T-cell (primary cell): ENCODE data around the gene SPATA31D1. TPM values are rescaled to one million over a fixed set of nuclear protein-coding genes. Genes with fewer than 3 reads are reported as not detected.
"Not testable (repeated sequence)": the region's sequence is repeated elsewhere in the genome, so short reads cannot be mapped to it uniquely, and the experiment has no call there.

Experiments
- ATAC-seq, 4 experiments: fragments of 200-7000 bp in 3 of 4; fragments of 150-1000 bp in 1 of 4; cut with Tn5 transposase; replicated peaks in 1 of 4; 1 replicate in 3 of 4; 2 replicates in 1 of 4; pipeline ENCODE4 v1.10.0; 2021; ENCODE audit warnings: moderate library complexity in 3 of 4, mild to moderate bottlenecking in 2 of 4, moderate number of reproducible peaks in 1 of 4
- CTCF ChIA-PET, 2 donors: fragments of 300-600 bp; sonication (Branson Sonifier 250); formaldehyde crosslinking; loops; one replicate each; lab custom pipeline; 2022; ENCODE audit warnings: antibody characterized with exemption in 2 of 2; lab: Charles Lee
- POLR2A ChIA-PET, 2 donors: fragments of 300-600 bp; sonication (Branson Sonifier 250); formaldehyde crosslinking; loops; one replicate each; lab custom pipeline; 2022; ENCODE audit warnings: antibody characterized with exemption in 2 of 2; lab: Charles Lee
- DNase-seq, 35 experiments: peaks; one replicate each; pipeline versions ENCODE4 v3.0.0 to v3.0.0-alpha.2; 2013 to 2023
- H3K27ac ChIP-seq: one replicate; pipeline ENCODE4 v1.5.1; 2013; ENCODE audit warnings: low read length
- H3K27me3 ChIP-seq, 2 experiments: replicated peaks in 1 of 2; 1 replicate in 1 of 2; 2 replicates in 1 of 2; pipeline versions ENCODE4 v1.6.1 to v1.7.0; 2013; ENCODE audit warnings: low read length in 1 of 2, mixed read lengths in 1 of 2; ENCODE audit not compliant: control insufficient read depth in 2 of 2, insufficient read depth in 2 of 2; ENCODE audit errors: extremely low read depth in 1 of 2
- H3K36me3 ChIP-seq, 2 donors: 1 replicate in 1 of 2; 2 replicates in 1 of 2; pipeline versions ENCODE4 v1.6.1 to v1.7.0; 2013; ENCODE audit warnings: low read length in 1 of 2; ENCODE audit not compliant: control insufficient read depth in 2 of 2, insufficient read depth in 1 of 2; ENCODE audit errors: extremely low read depth in 1 of 2
- H3K4me1 ChIP-seq, 2 experiments: 1 replicate in 1 of 2; 2 replicates in 1 of 2; pipeline versions ENCODE4 v1.6.1 to v1.7.0; 2013; ENCODE audit warnings: low read length in 2 of 2, mixed read lengths in 1 of 2; ENCODE audit not compliant: insufficient read depth in 2 of 2, control insufficient read depth in 1 of 2; ENCODE audit errors: extremely low read depth in 1 of 2
- H3K4me3 ChIP-seq, 2 donors: 1 replicate in 1 of 2; 2 replicates in 1 of 2; pipeline versions ENCODE4 v1.5.1 to v1.7.0; 2013; ENCODE audit warnings: mild to moderate bottlenecking in 2 of 2, low read length in 1 of 2, moderate library complexity in 1 of 2; ENCODE audit not compliant: control insufficient read depth in 1 of 2; ENCODE audit errors: extremely low read depth in 1 of 2
- H3K9me3 ChIP-seq: 2 replicates; pipeline ENCODE4 v1.7.0; 2013
- H3K27ac Mint-ChIP-seq, 2 donors: one replicate each; pipeline ENCODE4 v1.8.0; 2020 to 2021; ENCODE audit warnings: mild to moderate bottlenecking in 2 of 2, mixed read lengths in 2 of 2
- H3K27me3 Mint-ChIP-seq, 2 donors: one replicate each; pipeline ENCODE4 v1.8.0; 2021 to 2022; ENCODE audit warnings: mixed read lengths in 2 of 2
- H3K36me3 Mint-ChIP-seq: one replicate; pipeline ENCODE4 v1.8.0; 2021; ENCODE audit warnings: mixed read lengths
- H3K4me1 Mint-ChIP-seq, 3 donors: one replicate each; pipeline ENCODE4 v1.8.0; 2020 to 2022; ENCODE audit warnings: mixed read lengths in 3 of 3, mild to moderate bottlenecking in 1 of 3
- H3K4me3 Mint-ChIP-seq, 3 donors: one replicate each; pipeline ENCODE4 v1.8.0; 2020 to 2022; ENCODE audit warnings: mild to moderate bottlenecking in 3 of 3, mixed read lengths in 3 of 3, moderate library complexity in 3 of 3
- H3K9me3 Mint-ChIP-seq, 3 donors: one replicate each; pipeline ENCODE4 v1.8.0; 2020 to 2022; ENCODE audit warnings: mixed read lengths in 3 of 3
- WGBS: methylation state at CpG from one replicate; pipeline ENCODE4 v1.1.5; 2013; ENCODE audit warnings: missing lambda C conversion rate; ENCODE audit not compliant: insufficient coverage; 5-methylcytosine and 5-hydroxymethylcytosine counted together
- total RNA-seq, 35 experiments: library from RNA in 6 of 35; stranded (reverse) in 6 of 35; fragments of 120-200 nt in 1 of 35; gene quantifications; one replicate each; pipeline versions ENCODE4 v1.2.1 to v1.2.4 and lab custom pipeline; 2013 to 2026

Gene SPATA31D1
- total RNA-seq (not detected), total RNA-seq (lab: John Stamatoyannopoulos, UW) (0 reads per million in 29 experiments)
- total RNA-seq (2013): not detected

DNA sequence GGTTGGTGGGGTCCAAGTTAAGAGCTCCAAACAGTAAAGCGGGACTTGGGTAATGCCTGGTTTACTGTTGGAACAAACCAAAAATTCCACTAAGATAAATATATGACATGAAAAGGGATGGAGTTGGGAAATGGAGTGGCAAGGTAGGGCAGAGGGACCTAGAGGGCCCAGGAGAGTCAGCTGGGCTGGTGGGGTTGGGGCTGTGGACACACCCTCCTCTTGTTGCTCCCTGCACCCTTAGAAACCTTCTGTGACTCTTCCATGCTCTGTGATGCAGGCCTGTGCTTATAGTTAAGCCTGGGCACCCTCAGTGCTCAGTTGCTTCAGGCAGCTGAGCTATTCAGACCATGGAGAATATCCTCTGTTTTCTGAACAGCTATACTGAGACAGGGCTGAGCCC is at the start of gene SPATA31D1:
Gene SPATA31D1, plus strand, starts transcription at position 301 of the 400 bp plus-strand sequence. Its CDS starts 47 bp downstream, at position 348.
- H3K36me3 Mint-ChIP-seq, H3K36me3 ChIP-seq, H3K27ac ChIP-seq, H3K27me3 Mint-ChIP-seq, POLR2A ChIA-PET, H3K27me3 ChIP-seq, H3K4me1 ChIP-seq, H3K27ac Mint-ChIP-seq, CTCF ChIA-PET, H3K4me3 ChIP-seq, DNase-seq, H3K9me3 ChIP-seq, H3K4me1 Mint-ChIP-seq, H3K4me3 Mint-ChIP-seq, ATAC-seq: not testable (repeated sequence)
- peaks cover 5 to 21% (median 12%) of the 10 kb centered on the region in 3 donors for H3K9me3 Mint-ChIP-seq
- WGBS: no CpG with 5 or more reads among the region's 1 CpG

DNA sequence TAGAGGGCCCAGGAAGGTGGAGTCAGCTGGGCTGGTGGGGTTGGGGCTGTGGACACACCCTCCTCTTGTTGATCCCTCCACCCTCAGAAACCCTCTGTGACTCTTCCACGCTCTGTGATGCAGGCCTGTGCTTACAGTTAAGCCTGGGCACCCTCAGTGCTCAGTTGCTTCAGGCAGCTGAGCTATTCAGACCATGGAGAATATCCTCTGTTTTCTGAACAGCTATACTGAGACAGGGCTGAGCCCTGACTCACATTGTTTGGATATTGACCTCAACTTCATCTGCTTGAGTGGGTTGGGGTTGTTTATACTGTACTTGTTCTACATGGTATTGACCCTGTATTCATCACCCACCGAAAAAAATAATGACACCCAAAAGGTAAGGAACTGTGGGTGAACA is 45.2 kb upstream of the SPATA31D1 start, which contains the start of gene SPATA31D3:
Gene SPATA31D3, plus strand, starts transcription at position 108 of the 400 bp plus-strand sequence. Its CDS starts 86 bp downstream, at position 194.
- H3K4me3 ChIP-seq, CTCF ChIA-PET, H3K36me3 Mint-ChIP-seq, DNase-seq, POLR2A ChIA-PET, H3K27ac Mint-ChIP-seq, H3K4me3 Mint-ChIP-seq, H3K27me3 Mint-ChIP-seq, H3K36me3 ChIP-seq, H3K9me3 Mint-ChIP-seq, H3K27ac ChIP-seq, ATAC-seq, H3K4me1 ChIP-seq, H3K9me3 ChIP-seq, H3K27me3 ChIP-seq, H3K4me1 Mint-ChIP-seq: not testable (repeated sequence)
- no CpG with 5 or more reads among the region's 2 CpGs for WGBS

DNA sequence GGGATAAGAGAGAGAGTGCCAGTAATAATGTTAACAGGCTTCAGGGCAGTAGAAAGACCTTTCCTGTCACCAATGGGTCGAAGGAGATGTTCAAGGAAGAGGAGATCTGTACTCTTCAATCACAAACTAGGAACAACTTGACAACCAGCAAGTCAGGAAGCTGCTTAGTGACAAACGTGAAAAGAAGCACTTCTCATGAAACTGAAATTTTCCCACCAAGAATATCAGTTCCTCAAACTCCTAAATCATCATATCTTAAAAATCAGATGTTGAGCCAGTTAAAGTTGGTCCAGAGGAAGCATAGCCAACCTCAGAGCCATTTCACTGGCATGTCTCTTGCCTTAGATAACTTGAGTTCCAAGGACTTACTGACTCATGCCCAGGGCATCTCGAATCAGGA is 39.9 kb upstream of the SPATA31D1 start:
- POLR2A ChIA-PET, H3K4me1 ChIP-seq, H3K36me3 Mint-ChIP-seq, H3K27ac ChIP-seq, H3K27ac Mint-ChIP-seq, H3K36me3 ChIP-seq, H3K27me3 ChIP-seq, H3K27me3 Mint-ChIP-seq, H3K4me3 Mint-ChIP-seq, H3K4me1 Mint-ChIP-seq, H3K4me3 ChIP-seq, ATAC-seq, H3K9me3 ChIP-seq, CTCF ChIA-PET, DNase-seq: not testable (repeated sequence)
- WGBS: no CpG with 5 or more reads among the region's 3 CpGs
- H3K9me3 Mint-ChIP-seq: peaks cover 2 to 13% (median 5%) of the 10 kb centered on the region in 3 donors

DNA sequence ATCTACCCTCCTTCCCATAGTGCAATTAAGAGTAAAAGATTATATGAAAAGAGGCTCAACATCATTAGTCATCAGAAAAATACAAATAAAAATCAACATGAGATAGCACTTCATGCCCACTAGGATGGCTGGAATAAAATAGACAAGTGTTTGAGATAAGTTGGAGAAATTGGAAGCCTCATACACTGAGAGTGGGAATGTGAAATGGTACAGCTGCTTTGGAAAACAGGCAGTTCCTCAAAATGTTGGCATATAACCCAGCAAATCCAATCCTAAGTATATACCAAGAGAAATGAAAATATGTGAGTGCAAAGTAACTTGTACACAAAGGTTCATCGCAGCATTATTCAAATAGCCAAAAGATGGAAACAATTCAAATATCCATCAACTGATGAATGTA is 35.5 kb upstream of the SPATA31D1 start:
- no peaks in the 10 kb centered on the region for H3K4me1 Mint-ChIP-seq
- no peak overlapping the region for H3K27ac Mint-ChIP-seq
- Histone ChIP-seq H3K9me3 (no peaks in the 10 kb centered on the region), H3K27me3 (no peaks in the 10 kb centered on the region), H3K36me3 (no peaks in the 10 kb centered on the region), H3K4me1 (no peaks in the 10 kb centered on the region), H3K4me3 (no peak overlapping the region), H3K27ac (no peak overlapping the region)
- ATAC-seq: no peak
- no peak for DNase-seq
- ChIA-PET CTCF (no interaction called here), POLR2A (no interaction called here)
- H3K27me3 Mint-ChIP-seq: peaks cover 0 to 1% of the 10 kb centered on the region in 2 donors
- H3K36me3 Mint-ChIP-seq: no peaks in the 10 kb centered on the region
- WGBS: no CpG with 5 or more reads among the region's 1 CpG
- no peak overlapping the region for H3K4me3 Mint-ChIP-seq
- peaks cover 19 to 35% (median 22%) of the 10 kb centered on the region in 3 donors for H3K9me3 Mint-ChIP-seq

DNA sequence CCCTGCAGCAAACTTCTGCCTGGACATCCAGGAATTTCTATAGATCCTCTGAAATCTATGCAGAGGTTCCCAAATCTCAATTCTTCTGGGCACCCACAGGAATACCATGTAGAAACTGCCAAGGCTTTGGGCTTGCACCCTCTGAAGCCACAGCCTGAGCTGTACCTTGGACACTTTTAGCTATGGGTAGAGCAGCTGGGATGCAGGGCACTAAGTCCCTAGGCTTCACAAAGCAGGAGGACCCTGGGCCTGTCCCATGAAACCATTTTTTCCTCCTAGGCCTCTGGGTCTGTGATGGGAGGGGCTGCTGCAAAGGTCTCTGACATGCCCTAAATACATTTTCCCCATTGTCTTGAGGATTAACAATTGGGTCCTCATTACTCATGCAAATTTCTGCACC is 32.9 kb upstream of the SPATA31D1 start:
- H3K27ac ChIP-seq: no peak overlapping the region
- no peaks in the 10 kb centered on the region for H3K9me3 ChIP-seq
- no peaks in the 10 kb centered on the region for H3K27me3 Mint-ChIP-seq
- H3K36me3 ChIP-seq: no peaks in the 10 kb centered on the region
- H3K27ac Mint-ChIP-seq: no peak overlapping the region
- H3K4me3 Mint-ChIP-seq: no peak overlapping the region
- H3K36me3 Mint-ChIP-seq: no peaks in the 10 kb centered on the region
- H3K4me1 ChIP-seq: no peaks in the 10 kb centered on the region
- no peaks in the 10 kb centered on the region for H3K27me3 ChIP-seq
- H3K4me3 ChIP-seq: no peak overlapping the region
- CTCF ChIA-PET: no interaction called here
- H3K4me1 Mint-ChIP-seq: no peaks in the 10 kb centered on the region
- H3K9me3 Mint-ChIP-seq: peaks cover 20 to 36% (median 29%) of the 10 kb centered on the region in 3 donors
- DNase-seq: no peak
- POLR2A ChIA-PET: no interaction called here
- no peak for ATAC-seq

DNA sequence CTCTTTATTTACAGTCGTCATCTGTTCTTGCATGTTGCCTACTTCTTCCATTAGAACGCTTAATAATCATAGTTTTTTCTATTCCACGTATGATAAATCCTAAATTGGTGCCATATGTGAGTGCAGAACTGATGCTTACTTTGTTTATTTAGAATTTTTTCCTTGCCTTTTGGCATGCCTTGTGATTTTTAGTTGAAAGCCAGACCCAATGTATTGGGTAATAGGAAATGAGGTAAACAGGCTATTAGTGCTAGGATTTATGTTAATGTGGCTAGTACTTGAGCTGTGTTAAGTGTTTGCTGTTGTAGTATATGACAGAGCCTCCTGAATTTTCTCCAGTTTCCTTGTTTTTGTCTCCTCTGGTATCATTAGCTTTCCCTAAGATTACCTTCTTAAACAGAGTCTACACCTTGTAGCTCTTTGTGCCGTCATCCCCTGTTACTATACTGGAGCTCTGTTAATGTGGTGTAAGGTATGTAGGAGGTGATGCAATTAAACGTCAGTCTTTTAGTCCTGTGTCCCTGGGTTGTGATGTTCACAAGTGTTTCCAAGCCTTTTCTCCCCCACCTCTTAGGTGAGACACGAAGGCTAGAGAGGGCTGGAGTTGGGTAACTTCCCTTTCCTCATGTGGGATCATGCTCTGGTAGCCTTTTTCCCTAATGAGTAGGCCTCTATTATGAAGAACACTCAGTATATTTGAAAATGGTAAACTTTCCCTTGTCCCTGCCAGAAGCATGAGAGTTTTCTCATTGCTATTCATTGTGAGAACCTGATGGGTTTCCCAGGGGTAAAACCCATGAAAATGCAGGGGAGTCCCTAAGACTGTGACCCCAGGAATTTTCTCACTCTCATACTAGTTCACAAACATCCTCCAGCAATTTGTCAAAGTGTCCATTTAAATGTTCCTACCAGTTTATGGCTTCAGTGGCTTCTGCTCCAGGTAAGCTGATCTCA is 24.1 kb upstream of the SPATA31D1 start:
- no peak for ATAC-seq
- no peaks in the 10 kb centered on the region for H3K27me3 ChIP-seq
- H3K4me3 ChIP-seq: no peak overlapping the region
- no peaks in the 10 kb centered on the region for H3K36me3 ChIP-seq
- H3K9me3 Mint-ChIP-seq: peaks cover 0 to 4% (median 3%) of the 10 kb centered on the region in 3 donors
- no CpG with 5 or more reads among the region's 6 CpGs for WGBS
- peaks cover 0 to 6% of the 10 kb centered on the region in 2 donors for H3K27me3 Mint-ChIP-seq
- POLR2A ChIA-PET: no interaction called here
- no peak overlapping the region for H3K27ac Mint-ChIP-seq
- H3K36me3 Mint-ChIP-seq: no peaks in the 10 kb centered on the region
- no peak overlapping the region for H3K27ac ChIP-seq
- no peak overlapping the region for H3K4me3 Mint-ChIP-seq
- CTCF ChIA-PET: no interaction called here
- H3K4me1 Mint-ChIP-seq: no peaks in the 10 kb centered on the region
- no peaks in the 10 kb centered on the region for H3K4me1 ChIP-seq
- no peaks in the 10 kb centered on the region for H3K9me3 ChIP-seq
- DNase-seq: no peak
